ENCODE results near the gene PPP1R14B.

DNA sequence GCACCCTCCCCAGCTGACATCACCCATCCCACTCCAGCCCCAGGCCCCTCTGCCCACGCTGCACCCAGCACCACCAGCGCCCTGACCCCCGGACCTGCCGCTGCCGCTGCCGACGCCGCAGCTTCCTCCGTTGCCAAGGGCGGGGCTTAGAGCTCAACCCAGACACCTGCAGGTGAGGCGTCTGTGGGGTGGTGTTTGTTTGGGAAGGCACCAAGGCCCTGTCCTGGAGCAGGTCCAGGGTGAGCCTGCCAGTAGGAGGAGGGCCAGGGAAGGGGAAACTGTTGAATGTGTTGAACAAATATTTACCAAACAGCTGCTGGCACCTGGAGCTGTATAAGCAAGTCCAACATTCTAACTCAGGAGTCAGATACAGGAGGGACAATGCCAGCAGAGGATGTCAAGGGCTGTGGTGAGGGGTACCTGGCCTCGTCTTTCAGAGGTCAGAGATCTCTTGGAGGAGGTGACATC, 9.2 kb downstream of the PPP1R14B start:
- TF ChIP-seq, protein P1, sequence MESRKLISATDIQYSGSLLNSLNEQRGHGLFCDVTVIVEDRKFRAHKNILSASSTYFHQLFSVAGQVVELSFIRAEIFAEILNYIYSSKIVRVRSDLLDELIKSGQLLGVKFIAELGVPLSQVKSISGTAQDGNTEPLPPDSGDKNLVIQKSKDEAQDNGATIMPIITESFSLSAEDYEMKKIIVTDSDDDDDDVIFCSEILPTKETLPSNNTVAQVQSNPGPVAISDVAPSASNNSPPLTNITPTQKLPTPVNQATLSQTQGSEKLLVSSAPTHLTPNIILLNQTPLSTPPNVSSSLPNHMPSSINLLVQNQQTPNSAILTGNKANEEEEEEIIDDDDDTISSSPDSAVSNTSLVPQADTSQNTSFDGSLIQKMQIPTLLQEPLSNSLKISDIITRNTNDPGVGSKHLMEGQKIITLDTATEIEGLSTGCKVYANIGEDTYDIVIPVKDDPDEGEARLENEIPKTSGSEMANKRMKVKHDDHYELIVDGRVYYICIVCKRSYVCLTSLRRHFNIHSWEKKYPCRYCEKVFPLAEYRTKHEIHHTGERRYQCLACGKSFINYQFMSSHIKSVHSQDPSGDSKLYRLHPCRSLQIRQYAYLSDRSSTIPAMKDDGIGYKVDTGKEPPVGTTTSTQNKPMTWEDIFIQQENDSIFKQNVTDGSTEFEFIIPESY (IDR thresholded peaks at IDR 0.05), result no peak
- TF ChIP-seq YY1 (IDR thresholded peaks at IDR 0.05), result peak; percentile 46
- TF ChIP-seq, protein P2, sequence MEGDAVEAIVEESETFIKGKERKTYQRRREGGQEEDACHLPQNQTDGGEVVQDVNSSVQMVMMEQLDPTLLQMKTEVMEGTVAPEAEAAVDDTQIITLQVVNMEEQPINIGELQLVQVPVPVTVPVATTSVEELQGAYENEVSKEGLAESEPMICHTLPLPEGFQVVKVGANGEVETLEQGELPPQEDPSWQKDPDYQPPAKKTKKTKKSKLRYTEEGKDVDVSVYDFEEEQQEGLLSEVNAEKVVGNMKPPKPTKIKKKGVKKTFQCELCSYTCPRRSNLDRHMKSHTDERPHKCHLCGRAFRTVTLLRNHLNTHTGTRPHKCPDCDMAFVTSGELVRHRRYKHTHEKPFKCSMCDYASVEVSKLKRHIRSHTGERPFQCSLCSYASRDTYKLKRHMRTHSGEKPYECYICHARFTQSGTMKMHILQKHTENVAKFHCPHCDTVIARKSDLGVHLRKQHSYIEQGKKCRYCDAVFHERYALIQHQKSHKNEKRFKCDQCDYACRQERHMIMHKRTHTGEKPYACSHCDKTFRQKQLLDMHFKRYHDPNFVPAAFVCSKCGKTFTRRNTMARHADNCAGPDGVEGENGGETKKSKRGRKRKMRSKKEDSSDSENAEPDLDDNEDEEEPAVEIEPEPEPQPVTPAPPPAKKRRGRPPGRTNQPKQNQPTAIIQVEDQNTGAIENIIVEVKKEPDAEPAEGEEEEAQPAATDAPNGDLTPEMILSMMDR (IDR thresholded peaks at IDR 0.05; ENCODE audit: low read depth, low read length, missing input control), result peak; percentile 12
- TF ChIP-seq, protein P3, sequence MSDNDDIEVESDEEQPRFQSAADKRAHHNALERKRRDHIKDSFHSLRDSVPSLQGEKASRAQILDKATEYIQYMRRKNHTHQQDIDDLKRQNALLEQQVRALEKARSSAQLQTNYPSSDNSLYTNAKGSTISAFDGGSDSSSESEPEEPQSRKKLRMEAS (IDR thresholded peaks at IDR 0.05), result peak; percentile 62
